ENCODE data around the gene CCNT2. TPM values are rescaled to one million over a fixed set of nuclear protein-coding genes. Genes with fewer than 3 reads are reported as not detected.
A peak's percentile ranks its signal among the peaks of the same experiment; 100 is the strongest.
"Not testable (repeated sequence)": the region's sequence is repeated elsewhere in the genome, so short reads cannot be mapped to it uniquely, and the experiment has no call there.

CCNT2 gene
- polyA plus RNA-seq, 1 donor = 46.9 TPM

- no peaks in the 10 kb centered on the region for H3K27me3 ChIP-seq (ENCODE audit: control insufficient read depth, insufficient read depth, low read length)
- no peak for DNase-seq
- peaks cover 53% of the 10 kb centered on the region for H3K36me3 ChIP-seq (ENCODE audit: control insufficient read depth, insufficient read depth, low read length)
- H3K9me3 ChIP-seq (ENCODE audit: control insufficient read depth, low read depth, low read length) = no peaks in the 10 kb centered on the region
- no peaks in the 10 kb centered on the region for H3K4me1 ChIP-seq (ENCODE audit: control insufficient read depth, insufficient read depth, low read length)
- no peak overlapping the region for H3K4me3 ChIP-seq (ENCODE audit: low read length)
- H3K27ac ChIP-seq (ENCODE audit: low read length) = no peak overlapping the region
- WGBS (ENCODE audit: insufficient coverage, low lambda C conversion rate) = 100% methylated on average over 2 of the region's 2 CpGs
These were observed 24.9 kb downstream of the CCNT2 start for GRCh38 chr2:134943540-134943939.

DNA sequence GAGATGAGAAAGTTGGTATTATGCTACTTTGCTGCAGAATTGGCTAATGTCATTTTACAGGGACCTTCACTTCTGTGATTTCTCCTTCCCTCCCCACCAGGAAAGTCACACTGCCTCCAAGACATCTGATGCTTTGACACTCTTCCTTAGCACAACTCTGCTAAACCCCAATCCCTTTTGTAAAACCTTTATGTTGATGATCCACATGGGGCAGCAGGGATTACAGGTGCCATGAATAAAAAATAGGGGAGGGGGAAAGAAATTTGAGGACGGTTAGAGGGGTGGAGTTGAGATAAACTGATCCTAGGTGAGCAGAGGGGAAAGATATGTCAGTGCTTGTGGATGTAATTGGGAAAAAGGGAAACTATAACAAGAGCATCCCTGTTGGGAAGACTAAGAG is 26.4 kb downstream of the CCNT2 start:
- DNase-seq = no peak
- Histone ChIP-seq H3K36me3 (ENCODE audit: control insufficient read depth, insufficient read depth, low read length) (peaks cover 55% of the 10 kb centered on the region), H3K27me3 (ENCODE audit: control insufficient read depth, insufficient read depth, low read length) (no peaks in the 10 kb centered on the region), H3K4me1 (ENCODE audit: control insufficient read depth, insufficient read depth, low read length) (no peaks in the 10 kb centered on the region), H3K4me3 (ENCODE audit: low read length) (no peak overlapping the region), H3K27ac (ENCODE audit: low read length) (no peak overlapping the region), H3K9me3 (ENCODE audit: control insufficient read depth, low read depth, low read length) (no peaks in the 10 kb centered on the region)
- 71% methylated on average over 1 of the region's 1 CpG for WGBS (ENCODE audit: insufficient coverage, low lambda C conversion rate)

GRCh38 chr2:134946073-134946472 is 27.5 kb downstream of the CCNT2 start:
- H3K27me3 ChIP-seq (ENCODE audit: control insufficient read depth, insufficient read depth, low read length) = no peaks in the 10 kb centered on the region
- H3K27ac ChIP-seq (ENCODE audit: low read length) = no peak overlapping the region
- 89% methylated on average over 3 of the region's 6 CpGs for WGBS (ENCODE audit: insufficient coverage, low lambda C conversion rate)
- no peaks in the 10 kb centered on the region for H3K4me1 ChIP-seq (ENCODE audit: control insufficient read depth, insufficient read depth, low read length)
- no peaks in the 10 kb centered on the region for H3K9me3 ChIP-seq (ENCODE audit: control insufficient read depth, low read depth, low read length)
- no peak for DNase-seq
- peaks cover 51% of the 10 kb centered on the region for H3K36me3 ChIP-seq (ENCODE audit: control insufficient read depth, insufficient read depth, low read length)
- no peak overlapping the region for H3K4me3 ChIP-seq (ENCODE audit: low read length)

DNA sequence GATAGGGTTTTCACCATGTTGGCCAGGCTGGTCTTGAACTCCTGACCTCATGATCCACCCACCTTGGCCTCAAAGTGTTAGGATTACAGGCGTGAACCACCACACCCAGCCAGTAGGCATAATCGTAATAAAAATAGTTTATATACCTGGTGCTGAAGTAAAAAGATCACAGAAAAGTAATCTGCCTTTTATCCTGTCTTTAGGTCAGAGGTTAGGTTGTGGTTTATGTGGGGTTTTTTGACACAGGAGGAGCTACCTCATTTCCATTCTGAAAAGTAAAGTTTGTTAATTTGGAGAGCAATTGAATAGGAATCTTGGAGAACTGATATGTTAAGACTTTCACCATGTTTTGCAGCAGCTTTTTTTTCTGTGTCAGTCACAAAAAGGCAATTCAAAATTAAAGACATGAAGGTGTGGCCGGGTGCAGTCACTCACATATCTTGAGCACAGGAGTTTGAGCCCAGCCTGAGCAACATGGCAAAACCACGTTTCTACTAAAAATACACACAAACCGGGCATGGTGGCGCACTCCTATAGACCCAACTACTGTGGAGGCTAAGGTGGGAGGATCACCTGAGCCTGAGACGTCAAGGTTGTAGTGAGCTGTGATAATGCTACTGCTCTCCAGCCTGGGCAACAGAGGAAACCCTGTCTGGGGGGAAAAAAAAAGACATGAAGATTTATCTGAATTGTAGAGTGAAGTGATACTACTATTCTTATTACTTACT is 31.5 kb downstream of the CCNT2 start:
- no peaks in the 10 kb centered on the region for H3K9me3 ChIP-seq (ENCODE audit: control insufficient read depth, low read depth, low read length)
- WGBS (ENCODE audit: insufficient coverage, low lambda C conversion rate) = no CpG with 5 or more reads among the region's 7 CpGs
- H3K4me1 ChIP-seq (ENCODE audit: control insufficient read depth, insufficient read depth, low read length) = no peaks in the 10 kb centered on the region
- H3K27ac ChIP-seq (ENCODE audit: low read length) = no peak overlapping the region
- H3K27me3 ChIP-seq (ENCODE audit: control insufficient read depth, insufficient read depth, low read length) = no peaks in the 10 kb centered on the region
- DNase-seq = no peak
- H3K36me3 ChIP-seq (ENCODE audit: control insufficient read depth, insufficient read depth, low read length) = peaks cover 51% of the 10 kb centered on the region
- no peak overlapping the region for H3K4me3 ChIP-seq (ENCODE audit: low read length)

GRCh38 chr2:134950886-134951285 is 32.3 kb downstream of the CCNT2 start:
- 93% methylated on average over 1 of the region's 2 CpGs for WGBS (ENCODE audit: insufficient coverage, low lambda C conversion rate)
- Histone ChIP-seq H3K27me3 (ENCODE audit: control insufficient read depth, insufficient read depth, low read length) (no peaks in the 10 kb centered on the region), H3K4me1 (ENCODE audit: control insufficient read depth, insufficient read depth, low read length) (no peaks in the 10 kb centered on the region), H3K36me3 (ENCODE audit: control insufficient read depth, insufficient read depth, low read length) (peaks cover 52% of the 10 kb centered on the region), H3K4me3 (ENCODE audit: low read length) (no peak overlapping the region), H3K9me3 (ENCODE audit: control insufficient read depth, low read depth, low read length) (no peaks in the 10 kb centered on the region), H3K27ac (ENCODE audit: low read length) (no peak overlapping the region)
- no peak for DNase-seq

DNA sequence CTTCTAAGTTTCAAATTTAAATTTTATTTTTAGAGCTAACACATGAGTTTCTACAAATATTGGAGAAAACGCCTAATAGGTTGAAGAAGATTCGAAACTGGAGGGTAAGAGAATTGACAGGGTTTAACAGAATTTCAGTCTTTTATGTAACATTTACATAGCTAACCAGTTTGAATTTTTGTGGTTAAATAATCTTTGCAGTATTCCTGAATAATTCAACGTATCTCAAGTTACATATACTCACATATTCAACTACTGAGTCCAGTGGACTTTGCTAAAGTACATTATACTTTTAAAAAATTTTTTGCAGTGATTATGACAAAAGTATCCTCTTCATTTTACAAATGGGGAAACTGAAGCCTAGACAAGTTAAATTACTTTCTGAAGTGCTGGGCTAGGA is 34.0 kb downstream of the CCNT2 start:
- Histone ChIP-seq H3K9me3 (ENCODE audit: control insufficient read depth, low read depth, low read length) (no peaks in the 10 kb centered on the region), H3K4me1 (ENCODE audit: control insufficient read depth, insufficient read depth, low read length) (no peaks in the 10 kb centered on the region), H3K27me3 (ENCODE audit: control insufficient read depth, insufficient read depth, low read length) (no peaks in the 10 kb centered on the region), H3K27ac (ENCODE audit: low read length) (no peak overlapping the region), H3K36me3 (ENCODE audit: control insufficient read depth, insufficient read depth, low read length) (peaks cover 44% of the 10 kb centered on the region), H3K4me3 (ENCODE audit: low read length) (no peak overlapping the region)
- WGBS (ENCODE audit: insufficient coverage, low lambda C conversion rate) = 100% methylated on average over 2 of the region's 3 CpGs
- DNase-seq = no peak

- Histone ChIP-seq H3K27ac (ENCODE audit: low read length) (no peak overlapping the region), H3K36me3 (ENCODE audit: control insufficient read depth, insufficient read depth, low read length) (peaks cover 35% of the 10 kb centered on the region), H3K9me3 (ENCODE audit: control insufficient read depth, low read depth, low read length) (no peaks in the 10 kb centered on the region), H3K4me3 (ENCODE audit: low read length) (no peak overlapping the region), H3K4me1 (ENCODE audit: control insufficient read depth, insufficient read depth, low read length) (no peaks in the 10 kb centered on the region), H3K27me3 (ENCODE audit: control insufficient read depth, insufficient read depth, low read length) (no peaks in the 10 kb centered on the region)
- WGBS (ENCODE audit: insufficient coverage, low lambda C conversion rate) = no CpG with 5 or more reads among the region's 5 CpGs
- no peak for DNase-seq
These were observed 35.4 kb downstream of the CCNT2 start for GRCh38 chr2:134954065-134954464.

DNA sequence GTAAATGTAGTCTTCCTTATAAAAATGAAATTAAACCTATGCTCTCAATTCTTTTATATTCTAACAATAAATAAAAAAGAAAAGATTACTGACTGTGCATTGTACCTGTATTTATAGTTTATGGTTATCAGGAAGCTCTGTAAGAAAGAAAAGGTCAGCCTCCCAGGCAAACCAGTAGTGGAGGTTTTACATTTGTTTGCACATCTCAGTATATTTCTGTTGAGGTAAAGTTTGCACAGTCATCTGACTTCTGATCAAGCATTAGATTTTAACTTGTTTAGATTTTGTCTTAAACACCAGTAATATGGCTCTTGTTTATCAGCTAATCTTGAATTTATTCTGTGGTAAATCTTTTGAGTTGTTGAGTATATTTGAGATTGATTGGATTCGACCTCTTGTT is 37.1 kb downstream of the CCNT2 start:
- H3K4me1 ChIP-seq (ENCODE audit: control insufficient read depth, insufficient read depth, low read length) = no peaks in the 10 kb centered on the region
- H3K4me3 ChIP-seq (ENCODE audit: low read length) = no peak overlapping the region
- no peaks in the 10 kb centered on the region for H3K9me3 ChIP-seq (ENCODE audit: control insufficient read depth, low read depth, low read length)
- H3K27ac ChIP-seq (ENCODE audit: low read length) = no peak overlapping the region
- H3K27me3 ChIP-seq (ENCODE audit: control insufficient read depth, insufficient read depth, low read length) = no peaks in the 10 kb centered on the region
- no CpG with 5 or more reads among the region's 1 CpG for WGBS (ENCODE audit: insufficient coverage, low lambda C conversion rate)
- H3K36me3 ChIP-seq (ENCODE audit: control insufficient read depth, insufficient read depth, low read length) = peaks cover 23% of the 10 kb centered on the region
- DNase-seq = no peak

- Histone ChIP-seq H3K27ac (ENCODE audit: low read length) (no peak overlapping the region), H3K27me3 (ENCODE audit: control insufficient read depth, insufficient read depth, low read length) (no peaks in the 10 kb centered on the region), H3K36me3 (ENCODE audit: control insufficient read depth, insufficient read depth, low read length) (peaks cover 23% of the 10 kb centered on the region), H3K4me1 (ENCODE audit: control insufficient read depth, insufficient read depth, low read length) (no peaks in the 10 kb centered on the region), H3K4me3 (ENCODE audit: low read length) (no peak overlapping the region), H3K9me3 (ENCODE audit: control insufficient read depth, low read depth, low read length) (no peaks in the 10 kb centered on the region)
- DNase-seq = peak; percentile 18 to 43
- 100% methylated on average over 1 of the region's 5 CpGs for WGBS (ENCODE audit: insufficient coverage, low lambda C conversion rate)
These were observed 38.9 kb downstream of the CCNT2 start for GRCh38 chr2:134957477-134957876.

GRCh38 chr2:134967166-134967565 is 48.5 kb downstream of the CCNT2 start:
- H3K27me3 ChIP-seq (ENCODE audit: control insufficient read depth, insufficient read depth, low read length); H3K36me3 ChIP-seq (ENCODE audit: control insufficient read depth, insufficient read depth, low read length); H3K9me3 ChIP-seq (ENCODE audit: control insufficient read depth, low read depth, low read length); DNase-seq; H3K27ac ChIP-seq (ENCODE audit: low read length); H3K4me3 ChIP-seq (ENCODE audit: low read length); H3K4me1 ChIP-seq (ENCODE audit: control insufficient read depth, insufficient read depth, low read length): not testable (repeated sequence)
- no CpG with 5 or more reads among the region's 10 CpGs for WGBS (ENCODE audit: insufficient coverage, low lambda C conversion rate)

Measured in large intestine (tissue), 3 donors.